ENCODE results near the gene NTM. TPM values are rescaled to one million over a fixed set of nuclear protein-coding genes. Genes with fewer than 3 reads are reported as not detected.
A peak's percentile ranks its signal among the peaks of the same experiment; 100 is the strongest.

Gene NTM
- total and polyA plus RNA-seq, 2 donors (not counting 1 experiment from before 2014, with no cell fraction given) = 12.3 to 28.6 TPM

GRCh38 chr11:131993246-131993645 is 622.8 kb downstream of the NTM start:
- Histone ChIP-seq H3K4me2 (ENCODE audit: extremely low read depth, insufficient read depth, low read length) (no peak overlapping the region), H4K20me1 (ENCODE audit: control insufficient read depth, extremely low read depth, insufficient read depth, low read length) (no peaks in the 10 kb centered on the region), H3K27ac (ENCODE audit: insufficient read depth, low read length) (no peak overlapping the region), H3K79me2 (ENCODE audit: control insufficient read depth, insufficient read depth, low read length) (no peaks in the 10 kb centered on the region), H3K4me1 (ENCODE audit: control insufficient read depth, extremely low read depth, insufficient read depth, low read length) (no peaks in the 10 kb centered on the region), H3K36me3 (ENCODE audit: control insufficient read depth, insufficient read depth, low read length) (no peaks in the 10 kb centered on the region), H3K9me3 (ENCODE audit: control insufficient read depth, insufficient read depth, low read depth, low read length) (no peaks in the 10 kb centered on the region), H2AFZ (ENCODE audit: low read length) (no peak overlapping the region), H3K4me3 (replicated peaks in 1 of 4; ENCODE audit: control extremely low read depth in 1 of 4, insufficient read depth in 1 of 4, low read depth in 3 of 4, low read length in 4 of 4) (no peak overlapping the region), H3K9ac (ENCODE audit: insufficient read depth, low read length) (no peak overlapping the region), H3K27me3 (ENCODE audit: control insufficient read depth, insufficient read depth, low read length) (no peaks in the 10 kb centered on the region)
- no peak for TF ChIP-seq EZH2 (IDR thresholded peaks at IDR 0.05; ENCODE audit: low read length, missing control alignments)
- TF ChIP-seq, protein P1, sequence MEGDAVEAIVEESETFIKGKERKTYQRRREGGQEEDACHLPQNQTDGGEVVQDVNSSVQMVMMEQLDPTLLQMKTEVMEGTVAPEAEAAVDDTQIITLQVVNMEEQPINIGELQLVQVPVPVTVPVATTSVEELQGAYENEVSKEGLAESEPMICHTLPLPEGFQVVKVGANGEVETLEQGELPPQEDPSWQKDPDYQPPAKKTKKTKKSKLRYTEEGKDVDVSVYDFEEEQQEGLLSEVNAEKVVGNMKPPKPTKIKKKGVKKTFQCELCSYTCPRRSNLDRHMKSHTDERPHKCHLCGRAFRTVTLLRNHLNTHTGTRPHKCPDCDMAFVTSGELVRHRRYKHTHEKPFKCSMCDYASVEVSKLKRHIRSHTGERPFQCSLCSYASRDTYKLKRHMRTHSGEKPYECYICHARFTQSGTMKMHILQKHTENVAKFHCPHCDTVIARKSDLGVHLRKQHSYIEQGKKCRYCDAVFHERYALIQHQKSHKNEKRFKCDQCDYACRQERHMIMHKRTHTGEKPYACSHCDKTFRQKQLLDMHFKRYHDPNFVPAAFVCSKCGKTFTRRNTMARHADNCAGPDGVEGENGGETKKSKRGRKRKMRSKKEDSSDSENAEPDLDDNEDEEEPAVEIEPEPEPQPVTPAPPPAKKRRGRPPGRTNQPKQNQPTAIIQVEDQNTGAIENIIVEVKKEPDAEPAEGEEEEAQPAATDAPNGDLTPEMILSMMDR (conservative IDR thresholded peaks at IDR 0.05 in 1 of 2, IDR thresholded peaks at IDR 0.05 in 1 of 2; ENCODE audit: low read depth in 1 of 2, low read length in 2 of 2) = no peak
- peak in 1 of 2 donors; percentile 21 for DNase-seq (ENCODE audit: low read depth in 2 of 2)

GRCh38 chr11:131998020-131998419 is 627.6 kb downstream of the NTM start:
- H3K4me3 ChIP-seq (replicated peaks in 1 of 4; ENCODE audit: control extremely low read depth in 1 of 4, insufficient read depth in 1 of 4, low read depth in 3 of 4, low read length in 4 of 4) = no peak overlapping the region
- no peaks in the 10 kb centered on the region for H3K27me3 ChIP-seq (ENCODE audit: control insufficient read depth, insufficient read depth, low read length)
- no peaks in the 10 kb centered on the region for H4K20me1 ChIP-seq (ENCODE audit: control insufficient read depth, extremely low read depth, insufficient read depth, low read length)
- DNase-seq (ENCODE audit: low read depth in 2 of 2) = no peak
- no peaks in the 10 kb centered on the region for H3K79me2 ChIP-seq (ENCODE audit: control insufficient read depth, insufficient read depth, low read length)
- no peaks in the 10 kb centered on the region for H3K4me1 ChIP-seq (ENCODE audit: control insufficient read depth, extremely low read depth, insufficient read depth, low read length)
- H3K27ac ChIP-seq (ENCODE audit: insufficient read depth, low read length) = no peak overlapping the region
- TF ChIP-seq EZH2 (IDR thresholded peaks at IDR 0.05; ENCODE audit: low read length, missing control alignments) = no peak
- TF ChIP-seq, protein P1 (conservative IDR thresholded peaks at IDR 0.05 in 1 of 2, IDR thresholded peaks at IDR 0.05 in 1 of 2; ENCODE audit: low read depth in 1 of 2, low read length in 2 of 2) = no peak
- H3K9ac ChIP-seq (ENCODE audit: insufficient read depth, low read length) = no peak overlapping the region
- no peak overlapping the region for H3K4me2 ChIP-seq (ENCODE audit: extremely low read depth, insufficient read depth, low read length)
- no peaks in the 10 kb centered on the region for H3K9me3 ChIP-seq (ENCODE audit: control insufficient read depth, insufficient read depth, low read depth, low read length)
- no peak overlapping the region for H2AFZ ChIP-seq (ENCODE audit: low read length)
- H3K36me3 ChIP-seq (ENCODE audit: control insufficient read depth, insufficient read depth, low read length) = no peaks in the 10 kb centered on the region

GRCh38 chr11:131999084-131999483 is 628.7 kb downstream of the NTM start:
- peak in 1 of 2 donors; percentile 10 for DNase-seq (ENCODE audit: low read depth in 2 of 2)
- no peak overlapping the region for H3K4me3 ChIP-seq (replicated peaks in 1 of 4; ENCODE audit: control extremely low read depth in 1 of 4, insufficient read depth in 1 of 4, low read depth in 3 of 4, low read length in 4 of 4)
- H3K27ac ChIP-seq (ENCODE audit: insufficient read depth, low read length) = no peak overlapping the region
- H3K36me3 ChIP-seq (ENCODE audit: control insufficient read depth, insufficient read depth, low read length) = no peaks in the 10 kb centered on the region
- H3K79me2 ChIP-seq (ENCODE audit: control insufficient read depth, insufficient read depth, low read length) = no peaks in the 10 kb centered on the region
- no peaks in the 10 kb centered on the region for H3K9me3 ChIP-seq (ENCODE audit: control insufficient read depth, insufficient read depth, low read depth, low read length)
- no peaks in the 10 kb centered on the region for H3K4me1 ChIP-seq (ENCODE audit: control insufficient read depth, extremely low read depth, insufficient read depth, low read length)
- no peaks in the 10 kb centered on the region for H3K27me3 ChIP-seq (ENCODE audit: control insufficient read depth, insufficient read depth, low read length)
- no peaks in the 10 kb centered on the region for H4K20me1 ChIP-seq (ENCODE audit: control insufficient read depth, extremely low read depth, insufficient read depth, low read length)
- H2AFZ ChIP-seq (ENCODE audit: low read length) = no peak overlapping the region
- no peak overlapping the region for H3K4me2 ChIP-seq (ENCODE audit: extremely low read depth, insufficient read depth, low read length)
- TF ChIP-seq EZH2 (IDR thresholded peaks at IDR 0.05; ENCODE audit: low read length, missing control alignments) = no peak
- TF ChIP-seq, protein P1 (conservative IDR thresholded peaks at IDR 0.05 in 1 of 2, IDR thresholded peaks at IDR 0.05 in 1 of 2; ENCODE audit: low read depth in 1 of 2, low read length in 2 of 2) = no peak
- no peak overlapping the region for H3K9ac ChIP-seq (ENCODE audit: insufficient read depth, low read length)
